Measurements from ENCODE around the gene PAH.
"Not testable (repeated sequence)": the region's sequence is repeated elsewhere in the genome, so short reads cannot be mapped to it uniquely, and the experiment has no call there.

The PAH gene

GRCh38 chr12:102848832-102849231 lies 68.2 kb downstream of the PAH start:
- Mint-ChIP-seq H3K4me3 (no peak overlapping the region), H3K4me1 (ENCODE audit: low read depth) (no peaks in the 10 kb centered on the region), H3K36me3 (ENCODE audit: low read depth) (no peaks in the 10 kb centered on the region), H3K27me3 (ENCODE audit: low read depth) (no peaks in the 10 kb centered on the region), H3K27ac (no peak overlapping the region), H3K9me3 (no peaks in the 10 kb centered on the region)

GRCh38 chr12:102847131-102847530 lies 69.9 kb downstream of the PAH start:
- H3K4me3 Mint-ChIP-seq: no peak overlapping the region
- no peak overlapping the region for H3K27ac Mint-ChIP-seq
- no peaks in the 10 kb centered on the region for H3K4me1 Mint-ChIP-seq (ENCODE audit: low read depth)
- no peaks in the 10 kb centered on the region for H3K36me3 Mint-ChIP-seq (ENCODE audit: low read depth)
- no peaks in the 10 kb centered on the region for H3K27me3 Mint-ChIP-seq (ENCODE audit: low read depth)
- H3K9me3 Mint-ChIP-seq: no peaks in the 10 kb centered on the region

GRCh38 chr12:102833687-102834441 lies 83.2 kb downstream of the PAH start:
- Mint-ChIP-seq H3K4me1 (ENCODE audit: low read depth) (no peaks in the 10 kb centered on the region), H3K27ac (no peak overlapping the region), H3K9me3 (no peaks in the 10 kb centered on the region)

GRCh38 chr12:102832826-102833225 lies 84.2 kb downstream of the PAH start:
- H3K36me3 Mint-ChIP-seq (ENCODE audit: low read depth); H3K27ac Mint-ChIP-seq; H3K4me1 Mint-ChIP-seq (ENCODE audit: low read depth); H3K9me3 Mint-ChIP-seq; H3K27me3 Mint-ChIP-seq (ENCODE audit: low read depth); H3K4me3 Mint-ChIP-seq: not testable (repeated sequence)

More at GRCh38 chr12:102833687-102834441, 83.2 kb downstream of the PAH start:
- no peaks in the 10 kb centered on the region for H3K36me3 Mint-ChIP-seq (ENCODE audit: low read depth)
- H3K4me3 Mint-ChIP-seq: no peak overlapping the region
- H3K27me3 Mint-ChIP-seq (ENCODE audit: low read depth): no peaks in the 10 kb centered on the region

- Mint-ChIP-seq H3K4me1 (ENCODE audit: low read depth) (no peaks in the 10 kb centered on the region), H3K27me3 (ENCODE audit: low read depth) (peaks cover 26% of the 10 kb centered on the region), H3K36me3 (ENCODE audit: low read depth) (no peaks in the 10 kb centered on the region), H3K9me3 (no peaks in the 10 kb centered on the region), H3K4me3 (no peak overlapping the region), H3K27ac (no peak overlapping the region)
Measured at GRCh38 chr12:102824218-102824835, 92.7 kb downstream of the PAH start.

GRCh38 chr12:102821149-102821548 lies 95.9 kb downstream of the PAH start:
- Mint-ChIP-seq H3K27ac (no peak overlapping the region), H3K4me1 (ENCODE audit: low read depth) (no peaks in the 10 kb centered on the region), H3K36me3 (ENCODE audit: low read depth) (no peaks in the 10 kb centered on the region), H3K27me3 (ENCODE audit: low read depth) (peaks cover 25% of the 10 kb centered on the region), H3K4me3 (no peak overlapping the region), H3K9me3 (no peaks in the 10 kb centered on the region)

GRCh38 chr12:102816816-102817434 lies 100.1 kb downstream of the PAH start:
- no peaks in the 10 kb centered on the region for H3K9me3 Mint-ChIP-seq
- H3K36me3 Mint-ChIP-seq (ENCODE audit: low read depth): no peaks in the 10 kb centered on the region
- no peak overlapping the region for H3K4me3 Mint-ChIP-seq
- peaks cover 8% of the 10 kb centered on the region for H3K27me3 Mint-ChIP-seq (ENCODE audit: low read depth)
- H3K27ac Mint-ChIP-seq: no peak overlapping the region
- no peaks in the 10 kb centered on the region for H3K4me1 Mint-ChIP-seq (ENCODE audit: low read depth)

GRCh38 chr12:102814691-102815367 lies 102.2 kb downstream of the PAH start:
- Mint-ChIP-seq H3K4me1 (ENCODE audit: low read depth) (no peaks in the 10 kb centered on the region), H3K9me3 (no peaks in the 10 kb centered on the region)

GRCh38 chr12:102812344-102812743 lies 104.7 kb downstream of the PAH start:
- Mint-ChIP-seq H3K4me1 (ENCODE audit: low read depth) (no peaks in the 10 kb centered on the region), H3K27me3 (ENCODE audit: low read depth) (peaks cover 8% of the 10 kb centered on the region), H3K36me3 (ENCODE audit: low read depth) (no peaks in the 10 kb centered on the region), H3K4me3 (no peak overlapping the region), H3K27ac (no peak overlapping the region), H3K9me3 (no peaks in the 10 kb centered on the region)

More at GRCh38 chr12:102814691-102815367, 102.2 kb downstream of the PAH start:
- Mint-ChIP-seq H3K4me3 (no peak overlapping the region), H3K36me3 (ENCODE audit: low read depth) (no peaks in the 10 kb centered on the region), H3K27me3 (ENCODE audit: low read depth) (peaks cover 8% of the 10 kb centered on the region), H3K27ac (no peak overlapping the region)

- H3K36me3 Mint-ChIP-seq (ENCODE audit: low read depth): no peaks in the 10 kb centered on the region
- H3K4me3 Mint-ChIP-seq: no peak overlapping the region
- H3K4me1 Mint-ChIP-seq (ENCODE audit: low read depth): no peaks in the 10 kb centered on the region
- H3K27me3 Mint-ChIP-seq (ENCODE audit: low read depth): peaks cover 8% of the 10 kb centered on the region
- no peaks in the 10 kb centered on the region for H3K9me3 Mint-ChIP-seq
- no peak overlapping the region for H3K27ac Mint-ChIP-seq
Measured at GRCh38 chr12:102811110-102811737, 105.8 kb downstream of the PAH start.

GRCh38 chr12:102808412-102808811 lies 108.6 kb downstream of the PAH start:
- H3K36me3 Mint-ChIP-seq (ENCODE audit: low read depth): no peaks in the 10 kb centered on the region
- no peak overlapping the region for H3K4me3 Mint-ChIP-seq
- no peaks in the 10 kb centered on the region for H3K4me1 Mint-ChIP-seq (ENCODE audit: low read depth)
- H3K27ac Mint-ChIP-seq: no peak overlapping the region
- H3K27me3 Mint-ChIP-seq (ENCODE audit: low read depth): peaks cover under 1% of the 10 kb centered on the region
- no peaks in the 10 kb centered on the region for H3K9me3 Mint-ChIP-seq

- Mint-ChIP-seq H3K27ac (no peak overlapping the region), H3K27me3 (ENCODE audit: low read depth) (no peaks in the 10 kb centered on the region), H3K4me1 (ENCODE audit: low read depth) (no peaks in the 10 kb centered on the region), H3K36me3 (ENCODE audit: low read depth) (no peaks in the 10 kb centered on the region), H3K9me3 (no peaks in the 10 kb centered on the region), H3K4me3 (no peak overlapping the region)
Measured at GRCh38 chr12:102806592-102806991, 110.5 kb downstream of the PAH start.

- no peaks in the 10 kb centered on the region for H3K36me3 Mint-ChIP-seq (ENCODE audit: low read depth)
- no peaks in the 10 kb centered on the region for H3K4me1 Mint-ChIP-seq (ENCODE audit: low read depth)
- no peaks in the 10 kb centered on the region for H3K27me3 Mint-ChIP-seq (ENCODE audit: low read depth)
- H3K27ac Mint-ChIP-seq: no peak overlapping the region
- H3K4me3 Mint-ChIP-seq: no peak overlapping the region
- H3K9me3 Mint-ChIP-seq: no peaks in the 10 kb centered on the region
Measured at GRCh38 chr12:102806110-102806509, 110.9 kb downstream of the PAH start.

- no peak overlapping the region for H3K4me3 Mint-ChIP-seq
- no peaks in the 10 kb centered on the region for H3K36me3 Mint-ChIP-seq (ENCODE audit: low read depth)
- no peaks in the 10 kb centered on the region for H3K4me1 Mint-ChIP-seq (ENCODE audit: low read depth)
- H3K9me3 Mint-ChIP-seq: no peaks in the 10 kb centered on the region
- H3K27me3 Mint-ChIP-seq (ENCODE audit: low read depth): no peaks in the 10 kb centered on the region
- H3K27ac Mint-ChIP-seq: no peak overlapping the region
Measured at GRCh38 chr12:102800565-102800964, 116.5 kb downstream of the PAH start.

Data from T-helper 1 cell treated with Interleukin-12 subunit alpha and Interleukin-12 subunit beta and Interleukin-4 antibody, amounts not matched to agents 30 μg/mL and 1 μg/mL, for 36 hours (primary cell).